GM18502 (cell line): ENCODE measurements around the gene ZNF285.
"Not testable (repeated sequence)": the region's sequence is repeated elsewhere in the genome, so short reads cannot be mapped to it uniquely, and the experiment has no call there.

Experiments
- ATAC-seq: cut with Tn5 transposase; IDR thresholded peaks from one replicate; pipeline ENCODE4 v1.9.1; 2021; ENCODE audit warnings: mild to moderate bottlenecking; ENCODE audit not compliant: unreplicated experiment, poor library complexity

The ZNF285 gene

GRCh38 chr19:44401139-44402115, at the start of gene ZNF285:
ZNF285 (minus strand) TSS chr19:44401608; CDS start chr19:44397213, 4,395 bp downstream.
- no peak for ATAC-seq

DNA sequence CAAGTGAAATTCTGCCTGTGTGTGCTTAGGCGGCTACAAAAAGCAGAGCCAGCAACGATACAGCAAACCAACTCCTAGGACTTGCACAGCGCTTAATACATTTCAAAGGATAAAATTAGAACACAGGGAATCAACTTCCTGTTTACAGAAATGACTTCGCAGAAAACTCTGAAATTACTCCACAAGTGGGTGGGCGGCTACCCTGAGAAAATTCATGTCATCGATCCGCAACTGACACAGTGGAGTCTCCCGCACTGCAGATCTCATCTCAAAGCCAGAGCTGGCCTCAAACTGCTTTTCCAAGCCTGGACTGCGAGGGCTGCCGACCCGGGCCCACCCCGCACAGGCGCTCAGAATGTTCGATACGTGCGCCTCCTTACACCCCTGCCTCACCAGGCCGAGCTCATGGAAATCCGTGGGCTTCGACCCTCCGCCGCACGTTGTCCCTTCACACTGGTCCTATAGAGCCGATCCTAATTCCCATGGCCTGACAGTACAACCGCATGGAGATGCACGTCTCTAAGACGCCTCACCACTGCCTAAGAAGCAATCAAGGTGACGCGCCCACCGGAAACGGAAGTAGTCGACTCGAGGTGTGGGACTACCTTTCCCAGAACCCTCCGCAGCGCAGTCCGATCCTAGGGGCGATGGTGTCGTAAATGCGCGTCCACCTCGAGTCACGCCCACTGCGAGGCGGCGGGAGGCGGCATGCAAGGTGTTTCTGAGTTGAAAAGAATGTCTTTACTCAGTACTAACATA, 46.7 kb upstream of the ZNF285 start, which contains the start of gene ZNF229:
ZNF229 (minus strand) TSS at position 557 of the 759 bp plus-strand sequence. CDS start 5,625 bp downstream, outside the sequence.
- ATAC-seq = no peak

- ATAC-seq = no peak
Observed at GRCh38 chr19:44438441-44438840, 37.0 kb upstream of the ZNF285 start.

DNA sequence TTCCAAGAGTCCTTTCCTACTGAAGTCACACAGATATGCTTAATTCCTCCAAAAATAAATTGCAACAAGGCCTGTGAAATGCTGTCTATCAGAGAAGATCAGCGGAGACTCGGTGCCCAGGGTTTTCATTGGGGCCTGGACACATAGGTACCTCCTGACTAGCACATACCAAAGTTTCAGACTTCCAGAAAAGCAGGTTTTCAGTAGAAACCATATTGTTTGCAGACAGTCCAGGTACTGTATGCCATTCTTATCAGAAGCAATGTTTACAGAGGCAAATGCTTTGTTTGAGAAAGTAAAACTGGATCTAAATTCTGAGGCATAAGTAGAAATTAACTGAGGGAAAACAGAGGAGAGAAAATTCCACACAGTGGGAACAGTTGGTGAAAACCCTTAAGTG, 34.0 kb upstream of the ZNF285 start:
- ATAC-seq = no peak

GRCh38 chr19:44430956-44431355, 29.5 kb upstream of the ZNF285 start:
- no peak for ATAC-seq

GRCh38 chr19:44415553-44415952, 14.1 kb upstream of the ZNF285 start:
- not testable (repeated sequence) for ATAC-seq

DNA sequence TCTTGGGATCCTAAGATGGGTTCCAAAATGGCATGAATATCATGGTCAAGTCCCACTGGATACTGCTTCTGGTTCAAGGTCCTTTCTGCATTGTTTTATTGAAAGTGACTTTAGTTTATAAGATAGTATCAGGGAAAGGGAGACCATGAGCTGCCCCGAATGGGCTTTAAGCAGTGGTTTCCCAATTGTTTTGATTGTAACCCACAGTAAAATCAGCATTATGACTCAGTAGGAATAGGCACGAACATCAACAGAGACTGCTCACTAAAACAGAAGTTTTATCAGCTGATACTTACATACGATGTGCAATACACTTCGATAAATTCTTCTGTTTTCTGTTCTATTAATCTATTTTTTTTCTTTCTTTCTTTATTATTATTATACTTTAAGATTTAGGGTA, 12.1 kb downstream of the ZNF285 start:
- not testable (repeated sequence) for ATAC-seq

DNA sequence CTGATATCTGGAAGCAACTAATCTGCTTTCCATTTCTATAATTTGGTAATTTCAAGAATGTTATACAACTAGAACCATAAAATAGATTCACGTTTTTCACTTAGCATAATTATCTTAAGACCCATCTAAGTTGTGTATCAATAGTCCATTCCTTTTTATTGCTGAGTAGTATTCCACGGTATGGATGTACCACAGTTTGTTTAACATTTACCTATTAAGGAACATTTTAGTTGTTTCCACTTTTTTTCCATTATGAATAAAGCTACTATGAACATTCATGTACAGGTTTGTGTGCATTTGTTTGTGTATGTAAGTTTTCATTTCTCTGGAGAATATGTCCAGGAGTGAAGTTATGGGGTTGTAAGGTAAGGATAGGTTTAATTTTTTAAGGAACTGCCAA, 26.6 kb downstream of the ZNF285 start:
- ATAC-seq = no peak

GRCh38 chr19:44371815-44372480, 29.5 kb downstream of the ZNF285 start:
- no peak for ATAC-seq

- ATAC-seq = no peak
Observed at GRCh38 chr19:44367024-44367423, 34.4 kb downstream of the ZNF285 start.

- ATAC-seq = no peak
Observed at GRCh38 chr19:44356383-44357111, 44.9 kb downstream of the ZNF285 start, which contains the start of gene ZNF112. ZNF112 (minus strand) TSS chr19:44356680; CDS start chr19:44340539, 16,141 bp downstream.

DNA sequence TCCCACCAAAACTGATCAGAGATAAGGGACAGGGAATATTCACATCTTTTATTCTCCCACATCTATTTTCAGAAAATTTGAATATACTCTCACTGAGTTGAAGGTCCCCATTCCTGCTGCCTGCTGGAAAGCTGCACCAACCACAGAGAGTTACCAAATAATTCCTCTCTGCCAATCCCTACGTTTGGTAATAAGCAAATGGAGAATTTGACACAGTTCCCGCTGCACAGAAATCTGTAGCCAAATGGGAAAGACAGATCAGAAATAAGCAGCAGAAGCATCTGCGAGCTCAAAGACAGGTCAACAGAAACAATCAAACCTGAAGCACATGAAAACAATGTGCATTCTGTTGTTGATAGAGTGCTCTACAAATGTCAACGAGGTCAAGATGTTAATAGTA, 54.9 kb downstream of the ZNF285 start:
- no peak for ATAC-seq

DNA sequence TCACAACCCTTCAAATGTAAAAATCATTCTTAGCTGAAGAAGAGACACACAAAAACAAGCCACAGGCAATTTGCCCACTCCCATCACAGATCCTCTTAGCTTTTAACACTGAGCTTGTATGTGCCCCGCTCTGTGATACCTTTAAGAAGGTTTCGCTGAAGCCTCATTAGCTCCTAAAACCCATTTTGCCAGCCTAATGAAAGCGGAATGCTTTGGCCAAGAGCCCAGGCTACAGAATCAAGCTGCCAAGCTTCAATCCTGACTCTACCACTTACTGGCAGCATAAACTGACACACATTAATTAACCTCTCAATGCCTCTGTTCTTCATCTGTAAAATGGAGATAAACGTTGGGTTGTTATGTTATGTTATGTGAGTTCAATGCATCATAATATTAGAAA, 55.4 kb downstream of the ZNF285 start:
- no peak for ATAC-seq

DNA sequence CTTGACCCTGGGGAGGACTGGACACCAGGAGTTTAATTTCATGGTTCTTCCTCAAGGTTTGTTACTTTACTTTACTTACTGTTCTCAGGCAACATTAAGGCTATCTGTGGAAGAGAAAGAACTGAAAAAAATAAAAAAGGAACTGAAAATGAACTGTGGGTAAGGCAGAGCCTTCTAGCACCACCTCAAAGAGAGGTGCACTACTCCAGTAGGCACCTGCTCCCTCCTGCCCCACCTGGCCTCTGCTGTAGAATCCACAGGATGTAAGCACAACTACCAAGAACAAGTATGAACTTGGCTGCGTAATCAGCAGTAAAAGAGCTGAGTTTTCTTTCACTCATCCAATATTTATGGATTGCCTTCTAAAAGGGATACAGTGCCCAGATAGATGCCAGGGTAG, 57.2 kb downstream of the ZNF285 start:
- ATAC-seq = no peak

DNA sequence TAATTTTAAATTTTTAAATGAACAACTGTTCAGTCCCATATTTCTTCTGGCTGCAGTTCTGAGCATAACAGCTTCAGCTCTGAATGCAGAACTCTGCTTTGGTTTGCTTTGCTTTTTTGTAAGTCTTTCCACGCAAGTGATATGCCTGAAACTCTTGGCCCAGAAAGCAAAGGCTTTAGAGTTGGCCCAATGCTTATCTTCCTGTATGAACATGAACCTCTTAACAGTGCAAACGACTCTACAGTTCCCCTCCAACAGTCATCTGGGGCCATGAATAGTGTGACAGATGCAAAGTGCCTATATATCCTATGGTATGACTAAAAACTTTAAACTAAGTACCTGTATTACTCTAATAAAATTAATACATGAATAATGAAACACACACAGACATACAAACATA, 59.6 kb downstream of the ZNF285 start:
- ATAC-seq = no peak

- not testable (repeated sequence) for ATAC-seq
Observed at GRCh38 chr19:44334639-44335038, 66.8 kb downstream of the ZNF285 start.
